ENCODE data around the gene SNCAIP.
"Not testable (repeated sequence)": the region's sequence is repeated elsewhere in the genome, so short reads cannot be mapped to it uniquely, and the experiment has no call there.

SNCAIP gene

DNA sequence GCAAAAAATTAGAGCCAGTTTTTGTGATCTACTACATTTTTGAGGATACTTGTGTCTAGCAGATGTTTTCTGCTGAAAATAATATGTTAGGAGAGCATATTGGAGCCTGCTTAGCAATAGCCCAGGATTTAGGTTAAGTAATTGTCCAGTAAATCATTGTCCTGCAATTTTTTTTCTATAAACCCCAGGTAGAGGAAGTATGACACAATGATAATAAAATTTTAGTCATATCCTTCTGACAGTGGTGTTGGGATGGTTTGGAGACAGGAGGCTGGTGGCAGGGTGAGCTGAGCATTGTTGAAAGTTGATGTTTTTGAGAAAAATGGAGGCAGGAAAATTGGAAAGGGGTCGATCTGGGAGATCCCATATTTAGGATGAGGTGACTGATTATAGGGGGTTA lies 3.5 kb downstream of the SNCAIP start:
- no peak for DNase-seq

DNA sequence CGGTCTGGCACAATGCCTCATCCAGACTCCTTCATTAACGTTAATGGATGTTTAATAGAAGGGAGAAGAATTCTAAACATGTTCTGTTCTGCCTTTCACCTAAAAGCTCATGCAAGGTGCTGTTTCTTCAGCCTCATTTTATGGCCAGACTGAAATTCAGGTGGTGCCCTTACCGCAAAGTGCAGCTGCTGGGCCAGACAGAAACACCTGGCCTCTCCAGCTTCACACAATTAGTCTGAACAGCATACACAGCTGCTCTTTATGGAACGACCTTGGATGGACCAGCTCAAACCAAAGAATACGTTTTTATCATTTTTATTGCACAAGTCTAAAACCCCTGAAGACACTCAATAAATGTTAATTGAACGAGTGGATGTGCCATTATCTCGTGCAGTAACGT lies 4.6 kb downstream of the SNCAIP start:
- peak; percentile 89 for DNase-seq

DNA sequence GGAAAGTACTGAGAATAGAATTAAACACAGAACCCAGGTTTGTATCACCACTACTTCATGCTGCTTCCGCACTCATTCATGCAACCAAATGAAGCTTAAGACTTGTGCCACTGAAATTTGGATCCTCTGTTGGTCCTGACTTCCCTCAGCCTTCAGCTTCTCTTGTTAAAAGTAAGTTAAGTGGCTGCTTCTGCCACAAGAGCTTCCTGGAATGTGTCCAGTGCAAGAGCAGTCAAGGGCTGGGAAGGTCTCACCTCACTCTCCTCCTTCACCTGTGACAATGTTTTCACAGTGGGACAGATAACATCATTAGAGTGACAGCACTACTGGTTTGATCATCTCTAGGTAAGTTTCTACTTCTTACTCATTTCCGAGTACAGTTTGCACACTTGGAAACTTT lies 7.9 kb downstream of the SNCAIP start:
- no peak for DNase-seq

DNA sequence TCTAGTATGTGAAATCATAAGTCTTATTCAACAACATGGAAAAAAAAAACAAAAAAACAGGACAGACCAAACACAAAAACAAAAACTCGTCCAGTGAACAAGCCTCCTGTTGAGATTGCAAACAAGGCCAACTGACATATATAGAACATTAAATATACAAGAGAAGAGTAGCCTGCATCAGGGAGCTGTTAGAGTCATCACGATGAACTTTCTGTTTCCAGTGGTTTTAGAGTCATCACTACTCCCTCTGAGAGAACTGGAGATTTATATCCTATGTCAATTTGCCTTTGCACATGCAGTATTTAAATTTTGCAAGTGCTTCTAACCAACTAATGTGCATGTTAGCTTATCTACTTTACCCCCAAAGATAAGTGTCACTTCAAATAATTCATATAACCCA lies 9.9 kb downstream of the SNCAIP start:
- DNase-seq: no peak

DNA sequence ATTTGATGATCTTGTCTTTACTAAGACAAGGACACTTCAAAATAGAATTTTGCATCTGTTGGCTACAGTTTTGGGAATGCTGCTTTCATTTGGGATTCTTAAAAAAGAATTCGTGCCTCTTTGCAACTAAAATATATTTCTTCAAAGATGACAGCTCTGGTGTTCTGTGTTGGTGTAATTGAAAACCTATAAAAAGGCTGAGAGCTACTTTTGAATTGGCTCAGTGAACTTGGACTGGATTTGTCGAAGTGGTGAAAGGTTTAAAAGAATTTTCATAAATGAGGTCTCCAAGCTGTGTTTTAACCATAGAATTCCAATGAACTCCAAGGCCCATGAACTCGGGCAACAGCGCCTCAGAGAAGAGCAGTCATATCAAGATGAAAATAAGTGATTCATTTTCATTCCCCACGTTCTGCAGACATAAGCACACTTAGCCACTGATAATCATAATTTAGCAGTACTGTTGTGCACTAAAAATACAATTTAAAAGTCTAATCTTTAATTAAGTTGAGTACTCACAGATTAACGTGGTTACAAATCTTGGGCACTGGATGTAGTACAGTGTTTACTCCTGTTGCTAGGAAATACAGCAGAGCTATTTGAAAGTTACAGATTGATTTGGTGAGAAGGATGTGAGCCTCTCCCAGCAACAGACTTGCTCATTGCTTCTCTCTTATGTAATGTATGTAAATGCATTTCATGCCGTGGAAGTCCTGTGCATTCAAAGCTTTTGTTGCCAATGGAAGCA lies 10.9 kb downstream of the SNCAIP start:
- DNase-seq: no peak

DNA sequence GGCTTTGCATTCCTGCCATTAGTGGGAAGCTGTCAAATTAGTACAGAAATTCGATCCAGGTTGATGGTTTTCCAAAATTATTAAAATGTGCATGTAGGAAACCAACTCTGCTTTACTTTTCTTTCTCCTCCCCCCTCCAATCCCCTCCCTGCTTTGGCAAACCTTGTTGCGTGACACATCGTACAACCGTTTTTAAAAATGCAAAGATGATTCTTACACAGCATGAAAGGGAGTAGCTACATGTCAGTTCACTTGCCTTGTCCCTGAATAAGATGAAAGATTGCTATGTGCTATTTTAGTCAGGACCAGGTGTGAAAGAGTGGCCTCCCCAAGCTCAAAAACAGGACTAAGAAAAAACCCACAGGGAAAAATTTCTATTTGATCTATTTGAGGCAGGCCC lies 11.7 kb downstream of the SNCAIP start:
- no peak for DNase-seq

DNA sequence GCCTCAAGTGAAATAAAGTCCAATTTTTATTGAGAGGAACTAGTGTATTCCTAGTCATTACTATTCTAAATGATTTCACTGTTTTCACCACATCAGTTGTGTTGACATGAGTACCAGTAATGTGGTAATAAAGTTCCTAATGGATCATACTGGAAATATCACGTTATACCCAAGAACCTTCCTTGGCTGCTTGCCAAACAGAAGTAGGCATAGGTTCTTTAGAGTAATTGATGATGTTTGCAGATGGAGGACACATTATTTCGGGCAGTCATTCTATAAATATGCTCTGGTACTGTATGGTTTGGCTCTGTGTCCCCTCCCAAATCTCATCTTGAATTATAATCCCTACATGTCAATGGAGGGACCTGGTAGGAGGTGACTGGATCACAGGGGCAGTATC lies 15.1 kb downstream of the SNCAIP start:
- peak; percentile 57 for DNase-seq

DNA sequence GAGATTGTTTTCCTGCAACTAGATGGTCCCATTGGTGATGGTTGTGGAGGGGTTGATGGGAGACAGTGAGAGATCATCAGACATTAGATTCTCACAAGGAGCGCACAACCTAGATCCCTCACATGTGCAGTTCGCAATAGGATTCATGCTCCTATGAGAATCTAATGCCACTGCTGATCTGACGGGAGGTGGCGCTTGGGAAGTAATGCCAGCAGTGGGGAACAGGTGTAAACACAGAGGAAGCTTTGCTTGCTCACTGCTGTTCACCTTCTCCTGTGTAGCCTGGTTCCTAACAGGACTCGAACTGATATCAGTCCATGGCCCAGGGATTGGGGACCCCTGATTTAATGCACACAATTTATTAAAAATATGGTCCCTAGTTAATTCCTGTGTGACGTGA lies 18.8 kb downstream of the SNCAIP start:
- no peak for DNase-seq

DNA sequence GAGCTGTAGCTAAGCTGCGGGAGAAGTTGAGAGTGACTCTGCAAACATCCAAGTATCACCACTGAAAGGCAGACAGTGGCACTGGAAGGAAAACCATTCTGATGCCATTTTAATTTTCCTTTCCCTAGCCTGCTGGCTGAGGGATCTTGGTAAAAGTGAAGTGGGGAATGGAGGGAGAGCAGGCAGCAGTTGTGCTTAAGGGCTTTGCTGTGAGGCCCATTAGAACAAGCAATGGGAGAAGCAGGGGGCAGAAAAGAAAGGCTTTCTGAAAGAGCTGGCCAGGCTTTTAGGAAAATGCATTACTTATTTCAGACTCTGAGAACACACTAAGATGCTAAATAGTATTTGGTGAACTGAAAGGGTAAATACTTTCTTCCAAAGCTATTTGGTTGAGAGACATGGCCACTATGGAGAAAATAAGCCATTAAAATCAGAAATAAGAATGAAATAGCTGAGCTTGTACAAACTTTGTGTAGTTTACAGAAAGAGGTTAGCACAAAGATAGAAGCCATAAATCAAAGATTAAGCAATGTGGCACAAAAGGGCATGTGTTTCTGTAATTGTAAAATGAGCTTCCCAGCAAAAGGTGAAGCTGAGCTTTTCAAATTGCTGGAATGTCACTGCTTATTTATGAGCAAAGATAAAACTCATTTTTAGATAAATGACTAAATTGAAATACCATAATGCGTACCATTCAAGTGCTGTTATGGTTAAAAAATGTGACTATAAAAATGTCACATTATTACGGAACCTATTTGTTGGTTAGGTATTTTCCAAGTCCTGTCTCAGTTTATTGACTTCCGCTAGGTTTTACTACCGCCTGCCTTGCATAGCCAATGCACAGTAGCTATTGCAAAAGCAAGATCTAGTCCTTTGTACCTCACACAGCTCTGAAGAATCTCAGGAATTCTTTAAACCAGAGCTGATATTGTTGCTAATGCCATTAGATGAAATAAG lies 20.8 kb downstream of the SNCAIP start:
- no peak for DNase-seq

DNA sequence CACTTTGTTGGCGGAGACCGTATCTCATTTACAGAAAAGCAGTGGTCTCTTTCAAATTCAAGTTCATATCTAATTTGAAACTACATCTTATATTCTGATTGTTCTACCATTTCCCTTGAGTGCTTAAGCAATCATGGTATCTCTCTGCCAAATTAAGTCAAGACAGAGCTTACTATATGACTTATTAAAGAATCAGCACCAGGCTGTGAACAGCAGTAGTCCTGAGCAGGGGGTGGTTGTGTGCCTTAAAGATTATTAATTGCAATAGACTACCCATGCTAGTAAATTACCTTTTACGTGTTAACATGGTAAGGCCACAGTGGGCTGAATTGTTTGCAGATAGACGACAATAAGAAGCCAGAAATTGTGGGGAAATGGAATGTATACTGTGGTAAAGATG lies 21.5 kb downstream of the SNCAIP start:
- DNase-seq: no peak

DNA sequence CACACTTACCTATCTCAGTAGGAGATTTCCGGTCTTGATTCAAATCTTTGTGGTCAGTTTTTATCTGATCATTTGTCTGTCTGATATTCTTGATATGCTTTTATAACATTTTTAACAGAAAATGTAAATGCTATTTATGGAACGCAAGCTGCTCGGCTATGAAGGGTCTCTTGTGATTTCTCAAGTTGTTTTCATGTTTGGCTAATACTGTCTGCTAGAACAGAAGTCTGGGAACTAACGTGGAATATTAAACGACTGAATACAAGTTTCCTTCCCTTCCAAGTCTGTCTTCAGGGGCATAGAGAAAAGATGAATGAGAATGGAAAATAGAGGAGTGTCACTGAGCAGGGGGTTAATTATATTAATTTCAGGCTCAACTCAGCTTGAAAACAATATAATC lies 27.6 kb downstream of the SNCAIP start:
- DNase-seq: no peak

DNA sequence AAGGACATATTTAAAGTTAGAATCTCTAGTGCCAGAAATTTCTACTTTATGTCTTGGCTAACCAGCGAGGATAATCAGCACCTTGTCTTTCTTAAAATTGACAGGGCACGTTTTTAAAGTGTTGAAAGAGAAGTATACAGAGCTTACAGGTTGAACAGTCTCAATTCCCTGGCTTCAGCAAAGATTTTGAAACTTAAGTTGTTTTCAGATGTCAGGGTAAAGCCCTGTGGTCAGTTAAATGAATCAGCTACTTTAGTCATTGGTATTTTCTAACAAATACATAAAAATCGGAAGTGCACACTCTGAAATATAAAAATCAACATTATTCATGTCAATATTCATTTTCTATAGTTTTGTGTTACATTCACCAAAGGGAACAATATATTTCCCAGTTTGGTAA lies 29.1 kb downstream of the SNCAIP start:
- DNase-seq: peak; percentile 100

DNA sequence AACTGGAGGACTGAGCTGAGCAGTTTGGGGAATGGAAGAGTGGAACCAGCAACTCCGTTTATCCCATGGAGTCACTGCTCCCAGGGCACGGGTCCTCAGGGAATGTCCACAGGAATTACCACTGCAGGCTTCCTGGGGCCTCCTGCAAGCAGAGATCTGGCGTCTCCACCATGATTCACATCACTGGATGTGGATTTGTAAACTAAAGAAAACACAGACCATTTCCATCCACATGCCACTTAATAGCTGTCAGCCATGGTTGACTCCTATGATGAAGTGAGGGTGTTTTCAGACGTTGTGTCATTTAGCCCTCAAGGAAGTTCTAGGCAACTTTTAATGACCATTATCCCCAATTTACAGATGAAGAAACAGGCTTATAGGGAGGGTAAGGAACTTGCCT lies 30.2 kb downstream of the SNCAIP start:
- no peak for DNase-seq

DNA sequence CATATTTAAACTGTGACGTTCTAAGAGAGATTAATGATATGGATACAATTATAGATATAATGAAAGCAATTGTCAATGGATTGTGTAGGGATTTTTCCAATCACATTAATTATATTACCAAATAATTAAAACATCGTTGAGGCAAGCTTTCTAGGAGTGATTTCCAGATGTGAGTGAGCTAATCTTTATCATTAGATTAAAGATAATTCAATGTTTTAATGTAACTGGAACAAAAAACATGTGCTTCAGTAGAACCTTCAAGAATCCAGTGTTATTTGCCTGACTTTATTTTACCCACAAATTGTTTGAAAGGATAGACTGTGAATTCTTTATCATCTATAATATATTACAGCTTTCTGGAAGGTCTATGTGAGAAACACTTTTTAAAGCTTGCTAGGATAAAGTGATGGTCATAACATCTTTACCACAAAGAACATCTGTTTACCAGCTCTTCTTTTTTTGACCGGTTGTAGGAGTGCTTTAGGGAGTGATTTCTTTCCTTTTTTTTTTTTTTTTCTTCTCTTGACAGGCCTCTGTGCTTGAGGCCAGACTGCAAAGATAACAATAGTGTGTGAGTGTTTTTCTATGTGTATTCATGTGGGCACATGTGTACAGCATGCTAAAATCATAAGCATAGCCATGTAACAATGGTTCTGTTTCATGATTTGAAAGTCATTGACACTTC lies 35.0 kb downstream of the SNCAIP start:
- no peak for DNase-seq

DNA sequence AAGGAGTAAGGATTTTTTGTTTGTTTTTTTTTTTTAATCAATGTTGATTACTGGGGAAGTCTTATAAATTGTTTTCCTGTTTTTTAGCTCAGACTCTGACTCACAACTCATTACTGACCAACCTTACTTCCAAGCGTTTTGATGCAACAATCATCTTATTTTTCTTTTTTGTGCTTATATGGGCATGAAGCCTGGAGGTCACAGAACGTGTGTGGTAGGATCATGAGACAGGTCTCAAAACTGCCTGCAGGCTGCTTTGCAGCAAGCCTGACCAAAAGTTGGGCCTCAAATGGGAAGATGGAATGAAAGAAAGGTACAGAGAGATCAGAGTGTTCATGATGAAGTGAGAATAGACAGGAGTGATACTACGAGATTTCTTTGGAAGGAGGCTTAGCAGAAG lies 38.5 kb downstream of the SNCAIP start:
- DNase-seq: no peak

DNA sequence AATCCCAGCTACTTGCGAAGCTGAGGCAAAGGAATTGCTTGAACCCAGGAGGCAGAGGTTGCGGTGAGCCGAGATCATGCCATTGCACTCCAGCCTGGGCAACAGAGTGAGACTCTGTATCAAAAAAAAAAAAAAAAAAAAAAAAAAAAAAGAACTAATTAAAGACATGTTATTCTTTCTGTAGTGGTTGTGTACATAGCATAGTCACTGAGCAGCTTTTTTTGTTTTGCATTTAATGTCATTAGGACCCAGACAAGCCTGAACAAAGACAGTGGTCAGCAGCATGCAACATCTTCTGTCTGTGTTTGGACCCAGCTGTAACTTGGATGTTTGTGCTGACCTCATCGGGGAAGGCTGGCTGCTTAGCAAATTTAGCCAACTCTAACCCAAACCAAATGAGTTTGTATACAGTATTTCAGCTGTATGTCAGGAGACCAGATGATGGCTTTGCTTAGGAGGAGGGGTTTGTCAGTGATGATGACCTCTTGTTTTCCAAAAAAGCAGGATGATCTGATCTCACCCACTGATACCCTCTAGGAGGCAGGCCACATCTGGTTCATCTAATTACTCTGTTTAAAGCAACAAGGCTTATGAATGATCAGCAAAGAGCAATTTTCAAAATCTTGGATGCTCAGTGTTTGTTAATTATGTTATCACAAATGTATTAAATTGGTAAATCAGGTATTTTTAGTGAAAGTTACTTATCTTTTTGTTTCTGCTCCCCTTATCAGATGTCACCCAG lies 39.5 kb downstream of the SNCAIP start:
- DNase-seq: no peak

DNA sequence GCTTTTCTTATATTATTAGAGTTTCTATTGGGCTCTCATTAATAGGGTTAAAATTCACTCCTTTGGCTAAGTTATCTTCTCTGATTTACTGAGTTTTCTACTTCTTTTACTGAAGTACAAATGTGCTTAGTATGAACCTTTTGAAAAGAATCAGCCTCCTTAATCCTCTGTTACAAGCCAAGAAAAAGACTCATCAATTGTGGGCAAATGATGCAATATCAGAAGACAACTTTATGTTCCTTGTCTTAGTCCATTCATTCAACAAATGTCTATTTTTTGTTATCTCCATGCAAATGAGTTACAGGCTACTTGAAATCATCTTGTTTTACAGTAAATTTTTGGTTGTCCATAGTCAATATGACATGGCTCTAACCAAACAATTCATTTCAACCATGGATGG lies 40.3 kb downstream of the SNCAIP start:
- DNase-seq: no peak

DNA sequence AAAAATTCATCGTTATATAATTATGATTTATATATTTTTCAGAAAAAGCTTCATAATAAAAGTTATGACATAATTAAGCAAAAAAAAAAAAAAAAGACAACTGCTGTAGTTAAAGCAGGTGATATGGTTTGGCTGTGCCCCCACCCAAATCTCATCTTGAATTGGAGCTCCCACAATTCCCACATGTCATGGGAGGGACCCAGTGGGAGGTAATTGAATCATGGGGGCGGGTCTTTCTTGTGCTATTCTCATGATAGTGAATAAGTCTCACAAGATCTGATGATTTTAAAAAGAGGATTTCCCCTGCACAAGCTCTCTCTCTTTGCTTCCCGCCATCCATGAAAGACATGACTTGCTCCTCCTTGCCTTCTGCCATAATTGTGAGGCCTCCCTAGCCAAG lies 41.3 kb downstream of the SNCAIP start:
- not testable (repeated sequence) for DNase-seq

DNA sequence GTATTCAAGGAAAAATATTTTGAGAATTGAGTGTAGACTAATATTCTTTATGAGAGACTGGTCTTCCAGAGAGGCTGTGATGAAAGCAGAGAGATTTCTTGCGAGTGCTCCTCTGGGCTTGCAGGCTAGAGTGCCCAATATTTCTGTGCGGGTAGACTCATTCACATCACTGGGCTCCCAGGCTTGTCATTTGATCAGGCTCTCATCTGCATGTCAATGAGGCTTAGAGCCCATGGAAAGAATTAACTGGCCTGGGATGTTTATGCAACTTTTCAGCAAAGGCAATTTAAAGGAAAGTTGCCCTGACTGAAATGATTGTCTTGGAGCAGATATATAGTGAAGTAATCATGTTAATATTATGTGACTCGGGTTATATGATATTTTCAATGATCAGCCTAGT lies 42.3 kb downstream of the SNCAIP start:
- no peak for DNase-seq

DNA sequence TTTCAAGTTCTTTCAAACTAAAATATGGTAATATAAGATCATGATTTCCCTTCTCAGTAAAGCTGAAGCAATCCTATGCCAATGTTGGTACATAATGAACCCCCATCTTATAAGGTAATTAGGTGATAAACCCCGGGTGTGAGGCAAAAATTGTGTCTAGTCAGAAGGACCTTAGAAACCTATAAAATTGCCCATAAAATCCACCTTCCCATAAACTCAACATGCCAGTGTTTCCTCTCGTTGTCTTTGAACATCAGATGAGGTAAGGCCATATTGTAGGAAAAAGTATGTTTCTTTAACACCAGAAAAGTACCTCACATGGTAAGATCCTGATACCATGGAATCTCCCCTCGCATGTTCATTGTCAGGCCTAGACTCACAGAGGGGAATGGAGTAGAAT lies 43.3 kb downstream of the SNCAIP start:
- DNase-seq: no peak

DNA sequence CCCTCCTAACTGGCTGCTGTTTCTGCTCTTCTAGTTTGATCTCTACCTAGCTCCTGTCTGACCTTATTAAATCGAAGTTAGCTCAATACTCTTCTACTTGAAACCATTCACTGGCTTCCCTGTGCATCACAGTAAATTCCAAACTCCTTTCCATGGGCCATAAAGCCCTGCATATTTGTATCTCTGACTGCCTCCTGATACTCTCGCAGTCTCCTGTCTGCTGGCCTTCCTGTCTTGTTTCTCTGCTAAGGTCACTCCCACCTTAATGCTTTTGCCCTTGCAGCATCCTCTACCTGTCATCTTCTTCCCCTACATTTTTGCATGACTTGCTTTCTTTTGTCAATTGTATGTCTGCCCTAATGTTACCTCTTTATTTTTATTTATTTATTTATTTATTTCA lies 44.8 kb downstream of the SNCAIP start:
- DNase-seq: no peak

DNA sequence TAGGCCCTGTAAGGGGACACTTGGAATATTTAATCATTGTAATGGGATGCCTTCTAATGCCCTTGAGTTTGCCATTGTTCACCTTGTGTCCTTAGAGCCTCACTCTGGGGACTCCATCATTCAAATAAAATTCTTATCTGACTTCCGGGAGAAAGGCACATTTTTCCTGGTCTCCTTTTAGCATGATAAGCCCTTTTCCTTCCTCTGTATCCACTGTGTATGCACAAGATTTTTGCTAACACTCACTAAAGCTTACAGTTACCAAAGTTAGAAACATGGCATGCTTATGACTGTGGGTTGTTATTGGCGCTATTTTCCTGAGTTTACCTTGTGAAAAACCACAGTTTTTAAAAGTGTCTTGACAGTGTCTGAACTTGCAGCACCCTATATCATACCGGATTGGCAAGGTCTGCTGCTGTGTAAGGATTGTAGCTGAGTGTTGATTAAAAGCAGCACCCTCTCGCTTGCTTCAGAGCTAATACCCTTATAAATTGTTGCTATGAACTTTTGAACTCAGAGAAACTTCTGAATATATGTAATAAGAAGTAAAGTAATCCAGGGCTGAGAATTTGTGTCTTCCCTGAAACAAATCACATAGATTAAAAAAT lies 46.4 kb downstream of the SNCAIP start:
- DNase-seq: no peak

DNA sequence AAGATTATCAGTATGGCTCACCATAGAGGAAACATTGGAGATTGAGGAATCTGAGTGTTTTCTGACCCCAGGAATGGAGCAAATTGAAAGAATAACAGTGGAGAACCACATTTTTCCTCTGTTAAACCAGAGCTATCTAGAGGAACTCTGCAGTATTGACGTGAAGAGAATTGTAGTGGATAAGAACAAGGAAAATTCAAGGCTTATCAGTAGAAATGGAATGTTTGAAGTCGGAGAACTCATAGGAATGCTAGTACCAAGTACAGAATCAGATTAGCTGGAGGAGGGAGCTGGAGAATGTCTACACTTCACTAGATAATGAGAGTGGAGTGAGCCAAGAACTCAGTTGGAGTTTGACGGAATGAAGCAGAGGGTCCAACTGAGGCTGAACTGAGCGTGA lies 50.3 kb downstream of the SNCAIP start:
- DNase-seq: no peak
